ENCODE measurements around the gene ZNF211. TPM values are rescaled to one million over a fixed set of nuclear protein-coding genes. Genes with fewer than 3 reads are reported as not detected.

The ZNF211 gene
- total and polyA plus RNA-seq, 10 of the 15 experiments (the other 5 are each of a cell fraction or from before 2014, with no cell fraction given), result 2.1 to 20.6 (median 9.3) TPM

GRCh38 chr19:57583521-57584416 lies 49.2 kb upstream of the ZNF211 start, which contains the start of gene ZIK1 (continued):
- TF ChIP-seq, protein P1, sequence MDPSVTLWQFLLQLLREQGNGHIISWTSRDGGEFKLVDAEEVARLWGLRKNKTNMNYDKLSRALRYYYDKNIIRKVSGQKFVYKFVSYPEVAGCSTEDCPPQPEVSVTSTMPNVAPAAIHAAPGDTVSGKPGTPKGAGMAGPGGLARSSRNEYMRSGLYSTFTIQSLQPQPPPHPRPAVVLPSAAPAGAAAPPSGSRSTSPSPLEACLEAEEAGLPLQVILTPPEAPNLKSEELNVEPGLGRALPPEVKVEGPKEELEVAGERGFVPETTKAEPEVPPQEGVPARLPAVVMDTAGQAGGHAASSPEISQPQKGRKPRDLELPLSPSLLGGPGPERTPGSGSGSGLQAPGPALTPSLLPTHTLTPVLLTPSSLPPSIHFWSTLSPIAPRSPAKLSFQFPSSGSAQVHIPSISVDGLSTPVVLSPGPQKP (IDR thresholded peaks at IDR 0.05; ENCODE audit: low read depth, low read length), result 0 out of 2 replicates have a peak, but pooled peaks have one; percentile 8
- TF ChIP-seq POLR2AphosphoS5 (IDR thresholded peaks at IDR 0.05; ENCODE audit: low read length), result peak; percentile 50; the same call in 1 of the 2 replicates
- TF ChIP-seq SP1 (IDR thresholded peaks at IDR 0.05; ENCODE audit: low read depth, low read length), result peak; percentile 19
- TF ChIP-seq, protein P2, sequence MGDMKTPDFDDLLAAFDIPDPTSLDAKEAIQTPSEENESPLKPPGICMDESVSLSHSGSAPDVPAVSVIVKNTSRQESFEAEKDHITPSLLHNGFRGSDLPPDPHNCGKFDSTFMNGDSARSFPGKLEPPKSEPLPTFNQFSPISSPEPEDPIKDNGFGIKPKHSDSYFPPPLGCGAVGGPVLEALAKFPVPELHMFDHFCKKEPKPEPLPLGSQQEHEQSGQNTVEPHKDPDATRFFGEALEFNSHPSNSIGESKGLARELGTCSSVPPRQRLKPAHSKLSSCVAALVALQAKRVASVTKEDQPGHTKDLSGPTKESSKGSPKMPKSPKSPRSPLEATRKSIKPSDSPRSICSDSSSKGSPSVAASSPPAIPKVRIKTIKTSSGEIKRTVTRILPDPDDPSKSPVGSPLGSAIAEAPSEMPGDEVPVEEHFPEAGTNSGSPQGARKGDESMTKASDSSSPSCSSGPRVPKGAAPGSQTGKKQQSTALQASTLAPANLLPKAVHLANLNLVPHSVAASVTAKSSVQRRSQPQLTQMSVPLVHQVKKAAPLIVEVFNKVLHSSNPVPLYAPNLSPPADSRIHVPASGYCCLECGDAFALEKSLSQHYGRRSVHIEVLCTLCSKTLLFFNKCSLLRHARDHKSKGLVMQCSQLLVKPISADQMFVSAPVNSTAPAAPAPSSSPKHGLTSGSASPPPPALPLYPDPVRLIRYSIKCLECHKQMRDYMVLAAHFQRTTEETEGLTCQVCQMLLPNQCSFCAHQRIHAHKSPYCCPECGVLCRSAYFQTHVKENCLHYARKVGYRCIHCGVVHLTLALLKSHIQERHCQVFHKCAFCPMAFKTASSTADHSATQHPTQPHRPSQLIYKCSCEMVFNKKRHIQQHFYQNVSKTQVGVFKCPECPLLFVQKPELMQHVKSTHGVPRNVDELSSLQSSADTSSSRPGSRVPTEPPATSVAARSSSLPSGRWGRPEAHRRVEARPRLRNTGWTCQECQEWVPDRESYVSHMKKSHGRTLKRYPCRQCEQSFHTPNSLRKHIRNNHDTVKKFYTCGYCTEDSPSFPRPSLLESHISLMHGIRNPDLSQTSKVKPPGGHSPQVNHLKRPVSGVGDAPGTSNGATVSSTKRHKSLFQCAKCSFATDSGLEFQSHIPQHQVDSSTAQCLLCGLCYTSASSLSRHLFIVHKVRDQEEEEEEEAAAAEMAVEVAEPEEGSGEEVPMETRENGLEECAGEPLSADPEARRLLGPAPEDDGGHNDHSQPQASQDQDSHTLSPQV (IDR thresholded peaks at IDR 0.05), result no peak
- no peak for TF ChIP-seq RBBP5 (conservative IDR thresholded peaks at IDR 0.05)
- TF ChIP-seq BHLHE40 (IDR thresholded peaks at IDR 0.05; ENCODE audit: borderline replicate concordance in 1 of 2, low read depth in 2 of 2, low read length in 1 of 2), result 0 out of 4 replicates have a peak, but pooled peaks of 1 of the 2 experiments have one; percentile 22
- TF ChIP-seq BCLAF1 (IDR thresholded peaks at IDR 0.05), result no peak
- peak; percentile 46 for TF ChIP-seq RUNX3 (IDR thresholded peaks at IDR 0.05; ENCODE audit: low read length)
- peak; percentile 35 for TF ChIP-seq MEF2B (IDR thresholded peaks at IDR 0.05; ENCODE audit: partially characterized antibody, poor library complexity, severe bottlenecking)
- peak; percentile 66 for TF ChIP-seq IKZF1 (conservative IDR thresholded peaks at IDR 0.05)
- TF ChIP-seq PAX5 (IDR thresholded peaks at IDR 0.05; ENCODE audit: borderline replicate concordance, low read depth, low read length), result peak; percentile 79; the same call in 1 of the 2 replicates
